ENCODE results near the gene ABCA5.
"Not testable (repeated sequence)": the region's sequence is repeated elsewhere in the genome, so short reads cannot be mapped to it uniquely, and the experiment has no call there.

ABCA5 gene

DNA sequence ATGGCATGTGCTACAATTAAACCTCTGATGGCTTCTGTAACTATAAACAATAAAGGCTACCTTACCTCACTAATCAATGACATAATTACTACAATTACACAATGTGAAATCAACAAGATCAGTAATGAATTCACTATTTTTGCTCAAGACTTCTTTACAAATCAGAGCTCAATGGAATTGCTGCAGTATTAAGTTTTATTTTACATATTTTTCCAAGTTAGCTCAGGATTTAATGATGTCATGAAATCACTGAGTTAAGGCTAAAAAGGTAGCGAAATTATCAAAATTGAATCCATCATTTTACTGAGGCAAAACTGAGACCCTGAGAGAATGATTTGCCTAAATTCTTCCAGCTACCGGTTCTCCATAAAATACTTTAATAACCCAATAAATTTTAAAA is 21.8 kb downstream of the ABCA5 start:
- Mint-ChIP-seq H3K4me1 (ENCODE audit: low read depth) (no peaks in the 10 kb centered on the region), H3K27me3 (no peaks in the 10 kb centered on the region), H3K36me3 (ENCODE audit: low read depth) (peaks cover 25% of the 10 kb centered on the region), H3K27ac (no peak overlapping the region), H3K4me3 (no peak overlapping the region), H3K9me3 (no peaks in the 10 kb centered on the region)

- Mint-ChIP-seq H3K4me3 (no peak overlapping the region), H3K4me1 (ENCODE audit: low read depth) (no peaks in the 10 kb centered on the region), H3K27ac (no peak overlapping the region), H3K27me3 (no peaks in the 10 kb centered on the region), H3K9me3 (peaks cover 4% of the 10 kb centered on the region), H3K36me3 (ENCODE audit: low read depth) (peaks cover 33% of the 10 kb centered on the region)
Observed at GRCh38 chr17:69302682-69303081, 24.3 kb downstream of the ABCA5 start.

- H3K36me3 Mint-ChIP-seq (ENCODE audit: low read depth), result peaks cover 46% of the 10 kb centered on the region
- no peaks in the 10 kb centered on the region for H3K4me1 Mint-ChIP-seq (ENCODE audit: low read depth)
- H3K27ac Mint-ChIP-seq, result no peak overlapping the region
- H3K4me3 Mint-ChIP-seq, result no peak overlapping the region
- peaks cover 7% of the 10 kb centered on the region for H3K9me3 Mint-ChIP-seq
- no peaks in the 10 kb centered on the region for H3K27me3 Mint-ChIP-seq
Observed at GRCh38 chr17:69300222-69300621, 26.7 kb downstream of the ABCA5 start.

DNA sequence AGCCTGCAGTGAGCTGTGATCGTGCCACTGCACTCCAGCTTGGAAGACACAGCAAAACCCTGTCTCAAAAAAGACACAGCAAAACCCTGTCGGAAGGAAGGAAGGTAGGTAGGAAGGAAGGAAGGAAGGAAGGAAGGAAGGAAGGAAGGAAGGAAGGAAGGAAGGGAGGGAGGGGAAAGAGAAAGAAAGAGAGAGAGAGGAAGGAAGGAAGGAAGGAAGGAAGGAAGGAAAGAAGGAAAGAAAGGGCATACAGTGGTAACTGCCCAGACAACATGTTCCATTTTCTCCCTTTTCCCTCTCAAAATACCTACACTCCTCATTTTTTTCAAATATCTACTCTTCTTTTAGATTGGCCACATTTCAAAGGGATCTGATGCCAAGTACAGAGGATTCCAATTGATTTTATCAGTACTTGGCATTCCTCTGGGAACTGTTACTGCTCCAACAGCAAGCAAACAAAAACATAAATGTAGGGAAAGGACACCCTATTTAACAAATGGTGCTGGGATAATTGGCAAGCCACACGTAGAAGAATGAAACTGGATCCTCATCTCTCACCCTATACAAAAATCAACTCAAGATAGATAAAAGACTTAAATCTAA is 28.7 kb downstream of the ABCA5 start:
- H3K27ac Mint-ChIP-seq; H3K9me3 Mint-ChIP-seq; H3K4me1 Mint-ChIP-seq (ENCODE audit: low read depth); H3K27me3 Mint-ChIP-seq; H3K4me3 Mint-ChIP-seq: not testable (repeated sequence)
- H3K36me3 Mint-ChIP-seq (ENCODE audit: low read depth), result peaks cover 56% of the 10 kb centered on the region

- no peak overlapping the region for H3K4me3 Mint-ChIP-seq
- no peaks in the 10 kb centered on the region for H3K27me3 Mint-ChIP-seq
- peaks cover 61% of the 10 kb centered on the region for H3K36me3 Mint-ChIP-seq (ENCODE audit: low read depth)
- no peak overlapping the region for H3K27ac Mint-ChIP-seq
- H3K9me3 Mint-ChIP-seq, result no peaks in the 10 kb centered on the region
- H3K4me1 Mint-ChIP-seq (ENCODE audit: low read depth), result no peaks in the 10 kb centered on the region
Observed at GRCh38 chr17:69287168-69287567, 39.8 kb downstream of the ABCA5 start.

- H3K36me3 Mint-ChIP-seq (ENCODE audit: low read depth), result peaks cover 61% of the 10 kb centered on the region
Observed at GRCh38 chr17:69286257-69286656, 40.7 kb downstream of the ABCA5 start.

DNA sequence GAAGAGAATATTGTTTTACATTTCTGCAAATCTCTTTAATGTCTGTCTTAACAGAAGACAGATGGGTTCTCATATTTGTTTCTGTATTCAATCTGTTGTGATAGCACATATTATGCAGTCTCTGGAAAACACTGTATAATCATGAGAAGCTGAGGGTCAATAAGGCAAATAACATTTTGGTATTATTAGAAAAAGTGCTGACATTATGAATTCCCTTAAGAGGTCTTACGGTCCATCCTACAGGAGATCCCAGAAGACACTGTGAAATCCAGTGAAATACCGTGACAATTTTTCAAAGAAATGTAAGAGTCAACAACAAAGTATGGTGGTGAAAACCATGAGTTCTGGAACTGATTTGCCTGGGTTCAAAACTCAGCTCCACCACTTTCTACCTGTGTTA is 42.3 kb downstream of the ABCA5 start:
- H3K9me3 Mint-ChIP-seq, result no peaks in the 10 kb centered on the region
- no peaks in the 10 kb centered on the region for H3K4me1 Mint-ChIP-seq (ENCODE audit: low read depth)
- H3K4me3 Mint-ChIP-seq, result no peak overlapping the region
- peaks cover 61% of the 10 kb centered on the region for H3K36me3 Mint-ChIP-seq (ENCODE audit: low read depth)
- no peaks in the 10 kb centered on the region for H3K27me3 Mint-ChIP-seq
- H3K27ac Mint-ChIP-seq, result no peak overlapping the region

More at GRCh38 chr17:69286257-69286656, 40.7 kb downstream of the ABCA5 start:
- H3K4me3 Mint-ChIP-seq, result no peak overlapping the region
- no peaks in the 10 kb centered on the region for H3K27me3 Mint-ChIP-seq
- H3K27ac Mint-ChIP-seq, result no peak overlapping the region
- no peaks in the 10 kb centered on the region for H3K9me3 Mint-ChIP-seq
- H3K4me1 Mint-ChIP-seq (ENCODE audit: low read depth), result no peaks in the 10 kb centered on the region

DNA sequence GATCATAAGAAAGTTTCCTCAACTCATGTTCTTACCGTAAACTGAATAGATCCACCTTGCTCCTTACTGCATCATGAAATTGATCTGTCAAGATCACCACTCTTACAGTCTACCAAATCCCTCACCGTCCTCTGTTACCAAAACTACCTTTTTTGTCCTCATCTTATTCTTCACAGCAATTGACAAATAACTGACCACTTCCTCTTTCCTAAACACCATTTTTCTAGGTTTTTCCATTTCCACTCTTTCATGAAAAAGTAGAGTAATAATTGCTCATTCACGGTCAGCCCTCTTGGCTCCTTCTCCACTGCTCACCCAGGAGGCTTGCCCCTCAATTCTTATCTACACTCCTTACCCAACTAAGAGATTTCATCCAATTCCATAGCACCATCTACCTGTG is 44.9 kb downstream of the ABCA5 start:
- H3K36me3 Mint-ChIP-seq (ENCODE audit: low read depth), result peaks cover 56% of the 10 kb centered on the region
- H3K27ac Mint-ChIP-seq, result no peak overlapping the region
- no peaks in the 10 kb centered on the region for H3K27me3 Mint-ChIP-seq
- no peak overlapping the region for H3K4me3 Mint-ChIP-seq
- no peaks in the 10 kb centered on the region for H3K4me1 Mint-ChIP-seq (ENCODE audit: low read depth)
- H3K9me3 Mint-ChIP-seq, result no peaks in the 10 kb centered on the region

- H3K4me3 Mint-ChIP-seq; H3K9me3 Mint-ChIP-seq; H3K27ac Mint-ChIP-seq; H3K4me1 Mint-ChIP-seq (ENCODE audit: low read depth); H3K27me3 Mint-ChIP-seq: not testable (repeated sequence)
- peaks cover 29% of the 10 kb centered on the region for H3K36me3 Mint-ChIP-seq (ENCODE audit: low read depth)
Observed at GRCh38 chr17:69276279-69276678, 50.7 kb downstream of the ABCA5 start.

DNA sequence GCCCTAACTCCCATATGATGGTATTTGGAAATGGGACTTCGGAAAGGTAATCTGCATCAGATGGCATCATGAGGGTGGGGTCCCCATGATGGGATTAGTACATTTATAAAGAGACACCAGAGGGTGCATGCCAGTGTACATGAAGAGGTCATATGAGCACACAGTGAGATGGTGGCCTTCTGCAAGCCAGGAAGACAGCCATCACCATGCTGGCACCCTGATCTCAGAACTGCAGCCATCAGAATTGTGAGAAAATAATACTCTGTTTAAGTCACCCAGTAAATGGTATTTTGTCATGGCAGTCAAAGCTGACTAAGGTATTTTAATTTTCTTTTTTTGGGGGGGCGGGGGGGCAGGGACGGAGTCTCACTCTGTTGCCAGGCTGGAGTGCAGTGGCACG is 51.2 kb downstream of the ABCA5 start:
- no peak overlapping the region for H3K27ac Mint-ChIP-seq
- H3K4me1 Mint-ChIP-seq (ENCODE audit: low read depth), result no peaks in the 10 kb centered on the region
- H3K36me3 Mint-ChIP-seq (ENCODE audit: low read depth), result peaks cover 29% of the 10 kb centered on the region
- H3K4me3 Mint-ChIP-seq, result no peak overlapping the region
- no peaks in the 10 kb centered on the region for H3K27me3 Mint-ChIP-seq
- H3K9me3 Mint-ChIP-seq, result no peaks in the 10 kb centered on the region

GRCh38 chr17:69271023-69271422 is 55.9 kb downstream of the ABCA5 start:
- Mint-ChIP-seq H3K4me1 (ENCODE audit: low read depth) (no peaks in the 10 kb centered on the region), H3K36me3 (ENCODE audit: low read depth) (peaks cover 17% of the 10 kb centered on the region), H3K9me3 (peaks cover under 1% of the 10 kb centered on the region), H3K4me3 (no peak overlapping the region), H3K27ac (no peak overlapping the region), H3K27me3 (no peaks in the 10 kb centered on the region)

- no peak overlapping the region for H3K4me3 Mint-ChIP-seq
- no peaks in the 10 kb centered on the region for H3K27me3 Mint-ChIP-seq
- no peak overlapping the region for H3K27ac Mint-ChIP-seq
- H3K9me3 Mint-ChIP-seq, result peaks cover 4% of the 10 kb centered on the region
- H3K36me3 Mint-ChIP-seq (ENCODE audit: low read depth), result peaks cover 20% of the 10 kb centered on the region
- no peaks in the 10 kb centered on the region for H3K4me1 Mint-ChIP-seq (ENCODE audit: low read depth)
Observed at GRCh38 chr17:69269131-69269998, 57.6 kb downstream of the ABCA5 start.

- H3K4me1 Mint-ChIP-seq (ENCODE audit: low read depth), result no peaks in the 10 kb centered on the region
Observed at GRCh38 chr17:69268543-69269014, 58.4 kb downstream of the ABCA5 start.

DNA sequence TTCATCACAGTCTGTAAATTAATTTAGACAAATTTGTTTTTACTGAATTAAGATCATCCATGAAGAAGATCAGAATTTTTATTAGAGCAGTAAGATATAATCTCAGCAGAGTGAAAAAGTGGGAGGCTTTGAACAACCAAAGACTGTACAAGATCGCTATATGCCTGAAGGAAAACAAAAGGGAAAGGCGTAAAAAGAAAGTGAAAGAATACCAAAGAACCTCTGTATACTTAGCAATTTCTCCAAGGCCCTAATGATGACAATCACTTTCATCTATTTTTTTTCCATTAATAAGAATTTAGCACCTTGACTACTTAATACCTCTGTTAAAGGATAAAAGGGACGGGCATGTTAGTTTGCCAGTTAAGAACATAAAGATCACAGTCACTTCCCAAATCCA is 59.7 kb downstream of the ABCA5 start:
- Mint-ChIP-seq H3K4me1 (ENCODE audit: low read depth) (no peaks in the 10 kb centered on the region), H3K36me3 (ENCODE audit: low read depth) (peaks cover 21% of the 10 kb centered on the region), H3K9me3 (peaks cover 4% of the 10 kb centered on the region), H3K4me3 (no peak overlapping the region), H3K27me3 (no peaks in the 10 kb centered on the region), H3K27ac (no peak overlapping the region)

More at GRCh38 chr17:69268543-69269014, 58.4 kb downstream of the ABCA5 start:
- H3K9me3 Mint-ChIP-seq, result peaks cover 4% of the 10 kb centered on the region
- H3K27ac Mint-ChIP-seq, result no peak overlapping the region
- H3K36me3 Mint-ChIP-seq (ENCODE audit: low read depth), result peaks cover 21% of the 10 kb centered on the region
- H3K27me3 Mint-ChIP-seq, result no peaks in the 10 kb centered on the region
- H3K4me3 Mint-ChIP-seq, result no peak overlapping the region

- peaks cover 21% of the 10 kb centered on the region for H3K36me3 Mint-ChIP-seq (ENCODE audit: low read depth)
- H3K4me3 Mint-ChIP-seq, result no peak overlapping the region
- H3K4me1 Mint-ChIP-seq (ENCODE audit: low read depth), result no peaks in the 10 kb centered on the region
- H3K9me3 Mint-ChIP-seq, result peaks cover 4% of the 10 kb centered on the region
- no peak overlapping the region for H3K27ac Mint-ChIP-seq
- no peaks in the 10 kb centered on the region for H3K27me3 Mint-ChIP-seq
Observed at GRCh38 chr17:69265873-69266272, 61.1 kb downstream of the ABCA5 start.
